GM12875 (cell line): ENCODE measurements around the gene COG5.

Source experiments
- H3K4me3 ChIP-seq: one replicate; pipeline ENCODE4 v1.5.1; 2011; ENCODE audit warnings: low read depth, low read length, control low read depth
- TF ChIP-seq, protein P1 (sequence below): IDR thresholded peaks from 2 replicates; pipeline ENCODE4 v1.5.1; 2011; ENCODE audit warnings: low read depth, mild to moderate bottlenecking, control low read depth, inconsistent platforms, low read length, moderate library complexity, borderline replicate concordance; ENCODE audit not compliant: insufficient read depth

The COG5 gene

DNA sequence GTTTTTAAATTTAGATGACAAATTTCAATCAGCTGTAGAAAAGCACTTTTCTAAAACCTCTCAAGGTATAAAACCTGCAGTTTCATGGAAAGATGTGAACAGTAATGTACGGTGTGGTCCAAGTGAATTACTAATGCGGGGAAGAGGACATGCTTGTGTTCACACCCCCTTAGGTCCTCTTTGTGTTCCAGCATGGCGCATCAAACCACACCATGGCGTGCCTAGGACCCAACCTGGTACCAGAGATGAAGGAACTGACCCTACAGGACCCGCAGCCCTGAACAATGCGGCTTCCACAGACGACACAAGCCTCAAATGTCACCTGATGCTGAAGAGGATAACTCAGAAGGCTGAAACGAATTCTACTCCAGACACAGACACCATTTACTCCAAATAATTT, 175.1 kb downstream of the COG5 start:
- no peak overlapping the region for H3K4me3 ChIP-seq

DNA sequence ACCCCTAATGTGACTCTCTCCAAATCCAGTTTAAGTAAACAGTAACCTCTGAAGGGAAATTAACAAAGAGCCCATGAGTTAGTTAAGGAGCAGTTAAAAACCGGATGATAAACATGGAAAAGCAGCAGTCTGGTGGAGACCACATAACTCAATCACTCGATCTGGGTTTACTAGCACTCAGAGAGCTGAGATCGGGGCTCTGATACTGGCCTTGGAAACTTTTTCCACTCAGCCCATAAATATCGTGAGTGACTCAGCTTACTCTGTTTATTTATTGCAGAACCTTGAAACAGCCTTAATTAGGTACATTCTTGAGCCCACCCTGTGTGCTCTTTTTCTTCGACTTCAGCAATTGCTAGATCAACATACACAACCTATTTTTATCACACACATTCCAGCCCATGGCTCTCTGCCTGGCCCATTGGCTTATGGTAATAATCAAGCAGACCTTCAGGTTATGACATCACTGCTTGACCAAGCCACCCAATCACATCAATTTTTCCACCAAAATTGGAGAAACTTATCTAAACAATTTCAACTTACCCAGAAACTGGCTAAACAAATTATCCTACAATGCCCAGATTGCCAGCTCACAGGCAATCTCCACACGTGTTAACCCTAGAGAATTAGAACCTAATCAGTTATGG, 176.0 kb downstream of the COG5 start:
- TF ChIP-seq, protein P1, sequence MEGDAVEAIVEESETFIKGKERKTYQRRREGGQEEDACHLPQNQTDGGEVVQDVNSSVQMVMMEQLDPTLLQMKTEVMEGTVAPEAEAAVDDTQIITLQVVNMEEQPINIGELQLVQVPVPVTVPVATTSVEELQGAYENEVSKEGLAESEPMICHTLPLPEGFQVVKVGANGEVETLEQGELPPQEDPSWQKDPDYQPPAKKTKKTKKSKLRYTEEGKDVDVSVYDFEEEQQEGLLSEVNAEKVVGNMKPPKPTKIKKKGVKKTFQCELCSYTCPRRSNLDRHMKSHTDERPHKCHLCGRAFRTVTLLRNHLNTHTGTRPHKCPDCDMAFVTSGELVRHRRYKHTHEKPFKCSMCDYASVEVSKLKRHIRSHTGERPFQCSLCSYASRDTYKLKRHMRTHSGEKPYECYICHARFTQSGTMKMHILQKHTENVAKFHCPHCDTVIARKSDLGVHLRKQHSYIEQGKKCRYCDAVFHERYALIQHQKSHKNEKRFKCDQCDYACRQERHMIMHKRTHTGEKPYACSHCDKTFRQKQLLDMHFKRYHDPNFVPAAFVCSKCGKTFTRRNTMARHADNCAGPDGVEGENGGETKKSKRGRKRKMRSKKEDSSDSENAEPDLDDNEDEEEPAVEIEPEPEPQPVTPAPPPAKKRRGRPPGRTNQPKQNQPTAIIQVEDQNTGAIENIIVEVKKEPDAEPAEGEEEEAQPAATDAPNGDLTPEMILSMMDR = no peak
- no peak overlapping the region for H3K4me3 ChIP-seq

More for the DNA sequence above, 175.1 kb downstream of the COG5 start:
- TF ChIP-seq, protein P1 = no peak

DNA sequence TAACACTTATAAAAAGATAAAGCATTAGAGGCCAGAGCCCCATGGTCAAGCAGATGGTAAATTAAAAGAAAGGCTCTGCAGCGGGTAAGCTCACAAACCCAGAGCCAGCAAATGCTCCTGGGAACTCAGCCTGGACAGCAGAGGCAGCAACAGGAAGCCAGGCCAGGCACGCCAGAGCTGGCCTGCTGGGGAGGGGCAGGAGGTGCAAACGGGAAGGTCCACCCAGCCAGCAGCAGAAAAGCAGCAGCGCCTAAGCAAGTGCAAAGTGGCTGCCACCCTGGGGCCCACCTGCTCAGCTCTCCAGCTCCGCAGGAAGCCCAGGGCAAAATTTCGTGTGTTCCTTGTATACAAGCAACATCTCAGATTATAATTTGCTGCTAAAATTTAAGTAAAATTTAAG, 176.6 kb downstream of the COG5 start:
- H3K4me3 ChIP-seq = no peak overlapping the region
- TF ChIP-seq, protein P1 = no peak

DNA sequence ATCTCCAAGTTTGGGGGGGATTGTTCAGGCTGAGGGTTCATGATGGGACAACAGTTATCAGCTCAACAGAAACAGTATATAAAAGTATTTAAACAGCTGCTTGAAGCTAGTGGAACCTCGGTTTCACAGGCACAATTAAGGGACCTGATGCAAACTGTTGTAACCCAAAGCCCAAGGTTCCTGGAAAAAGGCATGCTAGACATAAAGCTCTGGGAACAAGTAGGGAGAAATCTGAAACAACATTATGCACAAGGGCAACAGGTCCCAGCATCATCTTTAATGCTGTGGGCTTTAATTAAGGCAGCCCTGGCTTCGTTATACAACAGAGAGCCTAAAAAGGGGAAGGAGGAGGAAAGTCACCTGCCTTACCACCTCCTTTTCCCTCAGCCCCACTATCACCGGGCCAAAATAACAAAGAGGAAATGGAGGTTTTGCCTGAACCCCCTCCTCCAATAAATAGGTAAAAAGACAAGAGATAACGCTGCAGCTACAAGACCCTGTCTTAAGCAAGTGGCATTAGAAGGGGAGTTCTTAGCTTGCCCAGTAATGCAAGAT, 177.1 kb downstream of the COG5 start:
- H3K4me3 ChIP-seq = no peak overlapping the region
- TF ChIP-seq, protein P1 = no peak

DNA sequence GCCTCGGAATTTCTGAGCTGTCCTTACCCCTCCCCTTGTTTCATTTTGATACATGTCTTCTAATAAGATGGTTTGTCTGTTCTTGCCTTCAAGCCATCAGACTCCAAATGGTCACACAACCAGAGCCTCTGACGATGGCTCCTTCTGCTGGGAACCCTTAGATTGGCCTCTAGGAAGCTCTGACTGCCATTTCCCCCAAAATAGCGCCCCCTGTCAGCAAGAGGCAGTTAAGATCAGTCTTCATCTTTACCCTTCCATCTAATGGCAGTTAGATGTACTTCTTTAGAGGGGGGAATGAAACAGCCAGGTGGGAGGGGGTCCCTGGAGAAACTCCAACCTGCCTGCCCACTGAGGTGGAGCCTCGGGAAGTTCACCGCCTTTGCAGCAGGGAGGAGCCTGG, 179.7 kb downstream of the COG5 start:
- TF ChIP-seq, protein P1 = peak; percentile 13; the same call in 1 of the 2 replicates
- no peak overlapping the region for H3K4me3 ChIP-seq

DNA sequence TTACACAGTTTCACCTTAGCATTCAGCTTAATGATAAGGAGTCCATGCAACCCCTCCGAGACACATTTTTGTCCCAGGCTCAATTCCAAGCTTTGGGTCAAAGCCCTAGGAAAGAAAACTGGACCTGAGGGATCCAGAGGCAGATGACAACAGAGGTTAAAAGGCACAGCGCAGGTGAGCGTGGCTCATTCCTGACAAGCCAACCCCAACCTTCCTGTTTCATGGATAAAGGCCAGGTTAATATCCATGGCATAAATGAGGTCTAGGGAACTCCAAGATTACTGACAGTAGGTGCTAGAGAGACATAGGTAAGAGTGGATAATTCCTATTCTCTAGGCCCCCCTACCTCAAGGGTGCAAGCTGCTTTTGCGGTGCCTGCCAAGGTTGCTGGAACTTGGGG, 180.5 kb downstream of the COG5 start:
- no peak overlapping the region for H3K4me3 ChIP-seq
- TF ChIP-seq, protein P1 = no peak

DNA sequence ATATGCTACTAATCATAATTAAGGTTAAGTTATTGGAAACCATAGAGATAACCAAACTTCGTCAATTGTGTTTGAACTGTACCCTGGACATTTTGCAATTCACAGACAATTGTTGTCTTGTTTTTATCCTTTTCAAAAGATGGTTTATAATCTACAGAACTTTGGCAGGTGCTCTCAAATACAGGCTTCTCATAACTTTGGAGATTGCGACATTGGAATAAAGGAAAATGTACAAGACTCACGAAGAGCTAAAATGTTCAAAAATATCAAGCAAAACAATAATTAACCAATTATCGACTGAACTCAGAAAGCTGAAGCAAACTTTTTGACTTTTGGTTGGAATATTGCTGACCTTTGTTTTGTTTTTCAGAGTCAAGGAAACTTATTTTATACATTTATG, 182.3 kb downstream of the COG5 start:
- H3K4me3 ChIP-seq = no peak overlapping the region
- TF ChIP-seq, protein P1 = no peak
